Midbrain (tissue), 1 donor: ENCODE results near the gene PACSIN2.
"Not testable (repeated sequence)": the region's sequence is repeated elsewhere in the genome, so short reads cannot be mapped to it uniquely, and the experiment has no call there.

Experiments used
- DNase-seq: peaks from one replicate; lab custom pipeline; 2025; lab: John Stamatoyannopoulos, UW

Gene PACSIN2

GRCh38 chr22:43014869-43015676, at the start of gene PACSIN2:
TSS of gene PACSIN2 (minus strand) at chr22:43015149. CDS start at chr22:42912080, 103,069 bp downstream.
- DNase-seq, result peak; percentile 98

GRCh38 chr22:43060183-43060582, 45.2 kb upstream of the PACSIN2 start:
- no peak for DNase-seq

DNA sequence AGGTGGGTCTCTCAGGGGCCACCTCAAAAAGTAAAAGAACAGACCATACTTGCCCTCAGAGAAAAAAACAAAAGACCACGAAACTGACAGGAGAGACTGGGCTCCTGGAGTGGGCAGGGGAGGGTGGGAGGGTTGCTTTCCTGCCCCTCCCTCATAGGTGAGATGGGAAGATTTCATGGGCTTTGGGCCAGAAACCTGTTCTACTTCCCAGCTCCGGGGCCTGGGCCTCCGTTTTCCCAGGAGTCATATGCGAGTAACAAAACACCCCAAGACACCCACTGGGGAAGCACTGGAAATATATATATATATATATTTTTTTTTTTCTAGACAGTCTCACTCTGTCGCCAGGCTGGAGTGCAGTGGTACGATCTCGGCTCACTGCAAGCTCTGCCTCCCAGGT, 42.7 kb upstream of the PACSIN2 start:
- no peak for DNase-seq

DNA sequence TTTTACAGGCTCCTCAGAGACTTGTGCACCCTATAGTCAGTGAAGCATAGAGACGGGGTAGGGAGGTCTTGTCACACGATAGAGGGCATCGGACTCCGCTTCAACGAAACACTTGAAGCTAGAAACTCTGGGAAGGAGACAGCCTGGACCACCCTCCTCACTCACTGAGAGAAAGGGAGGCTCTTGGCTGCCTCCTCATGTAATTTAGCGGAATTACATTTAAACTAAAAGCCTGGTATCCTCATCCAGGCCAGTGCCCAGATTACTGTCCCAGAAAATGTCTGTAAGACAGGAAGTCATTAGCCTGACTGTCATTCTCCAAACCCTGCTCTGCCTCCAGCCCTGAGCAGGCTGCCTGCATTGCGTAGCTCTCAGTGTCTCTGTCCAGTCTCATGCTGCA, 38.2 kb upstream of the PACSIN2 start:
- DNase-seq, result no peak

GRCh38 chr22:43050995-43051394, 36.0 kb upstream of the PACSIN2 start:
- DNase-seq, result no peak

DNA sequence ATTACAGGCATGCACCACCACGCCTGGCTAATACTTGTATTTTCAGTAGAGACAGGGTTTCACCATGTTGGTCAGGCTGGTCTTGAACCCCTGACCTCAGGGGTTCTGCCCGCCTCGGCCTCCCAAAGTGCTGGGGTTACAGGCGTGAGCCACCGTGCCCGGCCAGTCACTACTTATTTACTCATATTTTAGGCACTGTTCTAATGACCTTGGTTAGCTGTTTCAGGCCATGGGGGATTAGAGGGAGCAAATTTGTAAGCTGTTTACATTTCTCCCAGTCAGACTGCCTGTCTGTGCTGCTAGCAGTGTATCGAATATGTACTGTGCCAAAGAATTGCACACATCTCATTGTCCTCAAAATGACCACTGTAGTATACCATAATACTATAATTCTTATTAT, 32.7 kb upstream of the PACSIN2 start:
- DNase-seq, result no peak

- DNase-seq, result no peak
Observed at GRCh38 chr22:43044290-43044712, 29.4 kb upstream of the PACSIN2 start.

DNA sequence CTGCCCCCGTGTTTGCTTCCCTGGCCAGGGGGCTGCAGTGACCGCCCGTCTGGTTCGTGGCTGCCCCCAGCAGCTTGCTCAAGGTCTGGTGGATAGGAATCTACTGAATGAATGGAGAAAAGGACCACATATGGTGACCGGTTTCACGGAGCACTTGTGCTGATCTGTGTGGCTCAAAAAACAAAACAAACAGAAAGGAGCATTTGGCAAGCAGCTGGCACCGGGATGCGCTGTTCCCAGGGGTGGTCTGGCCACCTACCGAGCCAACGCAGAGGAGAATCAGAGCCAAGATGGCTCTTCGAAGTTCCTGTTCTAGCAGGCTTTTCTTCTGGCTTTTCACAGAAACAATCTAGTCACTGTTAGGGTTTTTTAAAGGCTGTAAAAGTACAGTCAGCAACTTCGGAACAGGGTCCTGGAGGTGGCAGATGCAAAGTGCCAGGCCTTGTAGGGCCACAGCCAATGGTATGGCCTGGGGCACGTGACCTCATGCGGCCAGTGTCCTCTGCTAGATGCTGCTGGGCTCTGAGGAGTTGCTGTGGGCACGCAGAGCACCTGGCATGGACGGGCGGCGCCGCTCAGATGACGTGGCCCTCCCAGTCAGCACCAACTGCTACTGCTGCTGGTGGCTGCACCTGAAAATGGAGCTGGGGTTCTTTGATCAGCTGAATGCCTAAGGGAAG, 27.3 kb upstream of the PACSIN2 start:
- DNase-seq, result peak; percentile 61

DNA sequence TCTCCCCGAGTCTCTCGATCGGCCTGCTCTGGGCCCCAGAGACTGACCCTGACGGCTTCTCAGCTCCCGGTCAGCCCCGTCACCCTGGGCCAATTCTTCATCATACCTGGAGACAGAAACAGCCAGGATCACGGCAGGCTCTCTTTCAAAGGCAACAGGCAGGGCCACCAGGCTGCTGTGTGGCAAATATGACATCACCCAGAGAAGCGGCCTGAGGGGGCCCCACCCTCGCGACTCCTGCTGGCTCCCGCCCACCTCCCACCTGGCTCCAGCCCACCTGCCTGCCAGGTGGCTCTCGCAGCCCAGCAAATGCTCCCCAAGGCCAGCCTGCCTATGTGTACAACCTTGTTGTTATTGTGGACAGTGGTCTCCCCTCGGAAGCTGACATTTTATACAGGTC, 24.9 kb upstream of the PACSIN2 start:
- no peak for DNase-seq

DNA sequence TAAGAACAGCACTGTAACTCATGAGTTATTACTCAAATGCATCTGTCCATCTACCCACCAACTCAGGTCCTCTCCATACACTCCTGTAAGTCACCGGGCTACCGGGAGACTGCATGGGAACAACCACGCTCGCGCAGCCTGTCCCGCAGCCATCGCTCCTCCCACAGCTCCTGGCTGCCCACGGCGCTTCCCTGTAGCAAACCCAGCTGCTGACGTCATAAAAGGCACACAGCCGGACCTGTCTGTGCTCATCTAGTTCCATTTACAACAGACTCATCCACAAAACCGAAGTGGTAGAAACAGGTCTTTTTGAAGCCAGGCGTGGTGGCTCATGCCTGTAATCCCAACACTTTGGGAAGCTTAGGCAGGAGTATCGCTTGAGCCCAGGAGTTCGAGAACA, 23.4 kb upstream of the PACSIN2 start:
- no peak for DNase-seq

DNA sequence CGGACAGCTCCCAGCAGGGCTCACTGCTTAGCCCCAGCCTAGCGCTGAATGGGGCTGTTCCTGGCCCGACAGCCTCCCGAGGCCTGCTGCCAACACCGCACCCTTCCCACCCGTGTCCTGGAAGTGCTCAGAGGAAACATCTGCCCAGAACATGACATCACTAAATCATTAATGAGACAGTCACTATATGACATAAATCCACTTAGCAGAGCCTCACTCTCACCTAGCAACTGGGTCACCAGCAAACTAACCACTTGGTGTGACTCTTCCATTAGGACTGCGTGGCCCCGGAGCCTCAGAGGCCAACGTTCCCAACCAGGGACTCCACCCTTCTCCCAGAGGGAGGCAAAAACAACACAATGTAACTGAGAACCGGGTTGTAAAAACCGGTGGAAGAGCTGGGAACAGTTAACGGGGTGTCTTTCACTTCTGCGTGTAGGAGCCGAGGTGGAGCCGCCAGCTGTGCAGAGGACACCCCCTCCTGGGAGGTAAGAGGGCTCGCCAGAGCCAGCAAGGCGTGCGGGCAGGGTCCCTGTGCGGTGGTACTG, 21.4 kb upstream of the PACSIN2 start:
- DNase-seq, result no peak

DNA sequence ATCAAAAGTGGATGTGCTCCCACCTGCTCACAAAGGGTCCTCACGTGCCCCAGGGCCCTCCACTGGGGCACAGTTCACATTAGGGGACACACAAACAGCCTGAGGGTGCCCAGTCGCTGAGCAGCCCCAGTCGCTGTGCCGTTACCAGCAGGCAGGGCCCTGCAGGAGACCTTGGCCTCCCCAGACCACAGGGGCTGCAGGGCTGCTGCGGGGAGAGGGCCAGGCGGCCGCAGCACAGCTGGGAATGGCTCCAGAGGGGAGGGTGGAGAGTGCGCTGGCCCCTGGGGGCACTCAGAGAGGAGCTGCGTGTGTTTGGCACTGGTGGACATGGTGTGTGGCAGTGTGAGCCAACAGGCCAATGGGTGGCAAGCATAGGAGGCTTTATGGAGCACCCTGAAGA, 20.3 kb upstream of the PACSIN2 start:
- DNase-seq, result no peak

DNA sequence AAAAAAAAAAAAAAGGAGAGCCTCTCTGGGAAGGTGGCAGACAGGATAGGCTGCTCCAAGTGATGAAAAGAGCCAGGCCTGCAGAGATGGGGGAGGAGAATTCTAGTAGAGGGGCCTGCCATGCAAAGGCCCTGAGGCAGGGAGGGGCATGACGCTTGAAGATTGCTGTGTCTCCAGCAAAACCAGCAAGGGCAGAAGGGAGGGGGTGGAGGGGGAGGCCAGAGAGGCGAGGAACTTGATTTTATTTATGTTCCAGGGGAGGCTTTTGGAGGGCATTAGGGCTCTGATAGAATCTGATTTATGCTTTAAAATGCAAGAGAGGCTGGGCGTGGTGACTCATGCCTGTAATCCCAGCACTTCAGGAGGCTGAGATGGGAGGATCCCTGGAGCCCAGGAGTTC, 16.7 kb upstream of the PACSIN2 start:
- DNase-seq, result no peak

GRCh38 chr22:43018615-43019014, 3.7 kb upstream of the PACSIN2 start:
- DNase-seq, result no peak

GRCh38 chr22:43017525-43018460, 2.8 kb upstream of the PACSIN2 start:
- DNase-seq, result no peak

- not testable (repeated sequence) for DNase-seq
Observed at GRCh38 chr22:43016150-43016549, 1.2 kb upstream of the PACSIN2 start.

DNA sequence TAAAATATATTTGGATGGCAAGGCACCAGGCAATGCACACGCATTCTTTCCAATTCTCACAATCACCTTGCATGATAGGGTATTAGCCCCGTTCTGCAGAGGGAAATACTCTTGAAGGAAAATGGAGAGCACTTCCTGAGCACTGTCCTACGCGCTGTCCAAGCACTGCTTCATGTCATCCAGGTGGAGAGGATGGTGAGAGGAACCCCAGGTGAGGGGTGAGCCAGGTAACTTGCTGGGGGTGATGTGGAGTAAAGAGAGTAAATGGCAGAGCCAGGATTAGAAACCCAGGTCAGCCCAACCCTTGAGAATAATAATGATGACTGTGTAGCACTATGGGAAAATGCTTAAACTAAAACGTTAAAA, 711 bp upstream of the PACSIN2 start:
- DNase-seq, result no peak

DNA sequence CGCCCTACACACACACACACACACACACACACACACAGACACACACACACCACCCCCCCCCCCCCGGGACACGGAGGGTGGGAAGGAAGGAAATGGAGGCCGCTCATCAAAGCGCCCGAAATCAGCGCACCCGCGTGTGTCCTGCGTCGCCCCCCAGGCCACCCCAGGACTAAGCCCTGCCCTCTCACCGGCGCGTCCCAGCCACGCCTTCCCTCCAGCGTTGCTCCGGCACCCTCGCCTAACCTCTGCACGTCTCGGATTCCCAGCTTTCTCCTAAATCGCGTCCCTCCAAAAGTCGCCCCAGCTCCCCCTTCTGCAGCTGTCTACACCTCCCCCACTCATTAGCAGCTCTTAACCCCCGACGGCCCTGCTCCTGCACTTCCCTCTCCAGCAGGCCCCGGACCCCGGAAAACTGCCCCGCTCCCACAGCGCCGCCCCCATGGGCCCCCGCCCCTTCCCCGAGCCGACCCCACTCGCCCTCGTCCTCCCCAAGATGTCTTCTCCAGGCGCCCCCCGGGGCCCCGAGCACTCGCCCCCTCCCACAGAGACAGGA, 557 bp downstream of the PACSIN2 start:
- DNase-seq, result no peak

DNA sequence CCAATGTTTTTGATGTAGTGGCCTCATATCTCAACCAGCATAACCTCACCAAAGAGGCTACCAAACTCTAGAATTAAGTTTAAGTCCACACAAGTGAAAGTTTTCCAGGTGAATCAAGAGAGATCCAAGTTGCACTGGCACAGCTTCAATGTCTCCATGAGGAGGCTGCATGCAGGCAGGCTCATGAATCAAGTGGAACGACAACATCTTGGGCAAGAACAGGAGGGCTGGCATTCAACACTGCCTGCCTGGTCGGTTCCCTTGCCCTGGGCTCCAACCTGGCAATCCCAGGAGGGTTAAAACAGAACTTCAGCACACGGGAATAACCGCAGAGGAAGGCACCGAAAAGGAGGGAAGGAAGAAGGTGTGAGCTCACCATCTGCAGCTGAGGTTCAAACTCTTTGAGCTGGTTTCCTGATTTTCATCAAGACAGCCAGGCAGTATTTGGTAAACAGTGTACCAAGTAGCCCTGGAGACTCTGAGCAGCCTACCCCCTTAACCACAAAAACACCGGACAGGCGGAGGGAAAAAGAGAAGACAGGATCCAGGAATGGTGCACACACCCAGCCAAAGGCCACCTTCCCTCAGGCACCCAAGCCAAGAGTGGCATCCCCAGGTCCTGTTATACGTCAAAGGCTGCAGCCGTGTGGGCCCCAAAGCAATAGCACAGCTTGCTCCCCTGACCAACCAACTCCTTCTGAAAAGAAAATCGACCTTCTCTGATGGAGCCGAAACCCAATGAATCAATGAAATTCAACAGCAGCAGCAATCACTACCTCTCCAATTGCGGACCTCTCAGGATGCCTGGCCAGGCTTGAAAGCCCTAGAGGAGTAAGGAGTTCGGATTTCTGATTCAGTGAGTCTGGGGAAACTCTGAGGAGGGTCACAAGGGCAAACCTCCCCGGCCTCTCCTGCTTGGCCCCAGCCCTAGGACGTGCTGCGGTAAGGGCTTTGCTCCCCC, 1.3 kb downstream of the PACSIN2 start:
- no peak for DNase-seq

DNA sequence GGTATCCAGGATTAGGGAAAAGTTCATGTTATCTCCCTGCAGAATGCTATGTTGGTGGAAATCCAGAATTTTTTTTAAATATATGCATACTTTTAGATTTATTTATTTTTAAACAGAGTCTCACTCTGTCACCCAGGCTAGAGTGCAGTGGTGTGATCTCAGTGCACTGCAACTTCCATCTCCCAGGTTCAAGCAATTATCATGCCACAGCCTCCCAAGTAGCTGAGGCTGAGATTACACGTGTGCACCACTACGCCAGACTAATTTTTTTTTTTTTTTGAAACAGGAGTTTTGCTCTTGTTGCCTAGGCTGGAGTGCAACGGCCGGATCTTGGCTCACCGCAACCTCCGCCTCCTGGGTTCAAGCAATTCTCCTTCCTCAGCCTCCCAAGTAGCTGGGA, 2.6 kb downstream of the PACSIN2 start:
- no peak for DNase-seq

DNA sequence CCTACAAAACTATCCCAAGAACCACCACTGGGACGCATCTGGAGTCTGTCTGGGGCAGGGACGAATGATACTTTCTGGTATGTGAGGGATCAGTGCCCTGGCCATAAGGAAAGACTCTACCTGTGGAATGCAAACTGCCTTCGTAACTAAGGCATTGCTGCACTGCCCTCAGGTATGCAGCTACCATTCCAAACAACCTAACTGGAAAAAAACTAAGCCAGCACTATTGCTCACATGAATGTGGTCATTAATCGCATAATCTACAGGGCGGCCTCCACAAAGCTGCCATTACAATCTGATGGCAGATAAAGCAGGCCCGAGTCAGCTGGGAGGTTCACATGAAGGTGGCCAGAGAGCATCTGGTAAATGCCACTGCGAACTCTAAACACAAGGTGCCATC, 3.9 kb downstream of the PACSIN2 start:
- no peak for DNase-seq
